Activated CD4-positive, CD25-positive, alpha-beta regulatory T cell treated with anti-CD3 and anti-CD28 coated beads, Interleukin-2, amount 50 U/mL, for 24 hours (primary cell): ENCODE measurements around the gene IRF8.
"Not testable (repeated sequence)": the region's sequence is repeated elsewhere in the genome, so short reads cannot be mapped to it uniquely, and the experiment has no call there.

Experiments
- ATAC-seq, 2 donors: fragments of 150-1000 bp; cut with Tn5 transposase; one replicate each; pipeline ENCODE4 v1.10.0; 2021; ENCODE audit warnings: mild to moderate bottlenecking in 1 of 2, moderate library complexity in 1 of 2

IRF8 gene

GRCh38 chr16:85869206-85869605 is 29.8 kb upstream of the IRF8 start:
- no peak for ATAC-seq

GRCh38 chr16:85869785-85870558 is 29.0 kb upstream of the IRF8 start:
- ATAC-seq: no peak

GRCh38 chr16:85871756-85872155 is 27.2 kb upstream of the IRF8 start:
- ATAC-seq: no peak

- no peak for ATAC-seq
These were observed 26.2 kb upstream of the IRF8 start for GRCh38 chr16:85872734-85873133.

GRCh38 chr16:85873153-85873552 is 25.8 kb upstream of the IRF8 start:
- ATAC-seq: no peak

GRCh38 chr16:85874031-85874430 is 24.9 kb upstream of the IRF8 start:
- not testable (repeated sequence) for ATAC-seq

GRCh38 chr16:85878407-85878806 is 20.6 kb upstream of the IRF8 start:
- no peak for ATAC-seq

- ATAC-seq: no peak
These were observed 20.1 kb upstream of the IRF8 start for GRCh38 chr16:85878875-85879274.

- ATAC-seq: no peak
These were observed 19.4 kb upstream of the IRF8 start for GRCh38 chr16:85879549-85879948.

GRCh38 chr16:85879975-85880831 is 18.8 kb upstream of the IRF8 start:
- ATAC-seq: peak; percentile 79

- ATAC-seq: no peak
These were observed 18.1 kb upstream of the IRF8 start for GRCh38 chr16:85880861-85881260.

- ATAC-seq: no peak
These were observed 17.5 kb upstream of the IRF8 start for GRCh38 chr16:85881436-85881835.

- no peak for ATAC-seq
These were observed 16.7 kb upstream of the IRF8 start for GRCh38 chr16:85882181-85882810.

- no peak for ATAC-seq
These were observed 15.1 kb upstream of the IRF8 start for GRCh38 chr16:85883813-85884212.

GRCh38 chr16:85884808-85885463 is 14.0 kb upstream of the IRF8 start:
- no peak for ATAC-seq

- no peak for ATAC-seq
These were observed 13.4 kb upstream of the IRF8 start for GRCh38 chr16:85885537-85885936.

GRCh38 chr16:85888405-85889331 is 10.3 kb upstream of the IRF8 start:
- peak; percentile 86 to 95 for ATAC-seq

- ATAC-seq: no peak
These were observed 7.8 kb upstream of the IRF8 start for GRCh38 chr16:85891033-85891775.

- ATAC-seq: no peak
These were observed 7.2 kb upstream of the IRF8 start for GRCh38 chr16:85891776-85892166.

GRCh38 chr16:85892760-85893159 is 6.2 kb upstream of the IRF8 start:
- no peak for ATAC-seq

- no peak for ATAC-seq
These were observed 4.7 kb upstream of the IRF8 start for GRCh38 chr16:85894266-85894665.
